ENCODE measurements around the gene FXYD7.

FXYD7 gene

GRCh38 chr19:35134601-35135242, 8.3 kb upstream of the FXYD7 start, which contains the start of gene LGI4:
Gene LGI4 (minus strand): TSS chr19:35135059. CDS start chr19:35134680, 379 bp downstream.
- H3K4me3 ChIP-seq (ENCODE audit: control insufficient read depth, low read depth, low read length): no peak within 1 kb of the TSS
- TF ChIP-seq CTCF (conservative IDR thresholded peaks at IDR 0.05; ENCODE audit: control insufficient read depth, insufficient read depth, low read depth, low read length): no peak
- no peak for DNase-seq (ENCODE audit: low read depth)

- TF ChIP-seq CTCF (conservative IDR thresholded peaks at IDR 0.05; ENCODE audit: control insufficient read depth, insufficient read depth, low read depth, low read length): peak; percentile 77
- DNase-seq (ENCODE audit: low read depth): peak; percentile 61
- H3K4me3 ChIP-seq (ENCODE audit: control insufficient read depth, low read depth, low read length): no peak overlapping the region
These were observed 7.6 kb upstream of the FXYD7 start for GRCh38 chr19:35135389-35135909.

- DNase-seq (ENCODE audit: low read depth): no peak
- no peak overlapping the region for H3K4me3 ChIP-seq (ENCODE audit: control insufficient read depth, low read depth, low read length)
- no peak for TF ChIP-seq CTCF (conservative IDR thresholded peaks at IDR 0.05; ENCODE audit: control insufficient read depth, insufficient read depth, low read depth, low read length)
These were observed 6.8 kb upstream of the FXYD7 start for GRCh38 chr19:35136231-35136630.

- H3K4me3 ChIP-seq (ENCODE audit: control insufficient read depth, low read depth, low read length): no peak overlapping the region
- no peak for DNase-seq (ENCODE audit: low read depth)
- no peak for TF ChIP-seq CTCF (conservative IDR thresholded peaks at IDR 0.05; ENCODE audit: control insufficient read depth, insufficient read depth, low read depth, low read length)
These were observed 5.9 kb upstream of the FXYD7 start for GRCh38 chr19:35136977-35137702.

GRCh38 chr19:35138305-35138892, 4.7 kb upstream of the FXYD7 start, which contains the start of gene FXYD1:
Gene FXYD1 (plus strand): TSS chr19:35138824. CDS start chr19:35140080, 1,256 bp downstream.
- TF ChIP-seq CTCF (conservative IDR thresholded peaks at IDR 0.05; ENCODE audit: control insufficient read depth, insufficient read depth, low read depth, low read length): no peak
- DNase-seq (ENCODE audit: low read depth): no peak
- no peak within 1 kb of the TSS for H3K4me3 ChIP-seq (ENCODE audit: control insufficient read depth, low read depth, low read length)

GRCh38 chr19:35140207-35140961, 2.7 kb upstream of the FXYD7 start:
- TF ChIP-seq CTCF (conservative IDR thresholded peaks at IDR 0.05; ENCODE audit: control insufficient read depth, insufficient read depth, low read depth, low read length): no peak
- H3K4me3 ChIP-seq (ENCODE audit: control insufficient read depth, low read depth, low read length): no peak overlapping the region
- DNase-seq (ENCODE audit: low read depth): no peak

Data from fibroblast of mammary gland (primary cell).